ENCODE measurements around the gene GPC6. TPM values are rescaled to one million over a fixed set of nuclear protein-coding genes. Genes with fewer than 3 reads are reported as not detected.

Gene GPC6
- total and polyA plus RNA-seq, 2 donors (not counting 3 experiments of a cell fraction or from before 2014, with no cell fraction given), result 0.01 TPM; not detected in 1

GRCh38 chr13:93230261-93230855, 3.8 kb downstream of the GPC6 start:
- no peak for DNase-seq (ENCODE audit: low read depth, low spot score)
- intact Hi-C loops (cut with micrococcal nuclease), result no loop called here
- no peaks in the 10 kb centered on the region for H3K79me2 ChIP-seq (ENCODE audit: control insufficient read depth, insufficient read depth, low read length)

More at GRCh38 chr13:93230261-93230855, 3.8 kb downstream of the GPC6 start:
- ChIA-PET POLR2A (no interaction called here), CTCF (no interaction called here)
- BruUV-seq (replicated peaks), result no TSS peak
- TF ChIP-seq POLR2AphosphoS5 (IDR thresholded peaks at IDR 0.05; ENCODE audit: insufficient read depth, low read depth, low read length), result no peak
- TF ChIP-seq MYC (IDR thresholded peaks at IDR 0.05; ENCODE audit: low read depth, low read length), result no peak
- no peak for TF ChIP-seq POLR2A (IDR thresholded peaks at IDR 0.05; ENCODE audit: low read depth, low read length)
- TF ChIP-seq MAX (IDR thresholded peaks at IDR 0.05; ENCODE audit: insufficient read depth, insufficient read length), result no peak
- TF ChIP-seq CTCF (IDR thresholded peaks at IDR 0.05; ENCODE audit: extremely low read depth in 1 of 2, insufficient read depth in 1 of 2, low read depth in 1 of 2, low read length in 2 of 2), result no peak
- TF ChIP-seq EZH2 (IDR thresholded peaks at IDR 0.05; ENCODE audit: borderline replicate concordance, low read depth, low read length, severe bottlenecking), result no peak
- no peak for TF ChIP-seq GATA2 (IDR thresholded peaks at IDR 0.05; ENCODE audit: insufficient read depth, insufficient read length, low read depth, low read length)
- no peak for TF ChIP-seq JUN (IDR thresholded peaks at IDR 0.05; ENCODE audit: borderline replicate concordance, insufficient read depth, insufficient read length, low read depth)
- no peaks in the 10 kb centered on the region for H3K27me3 ChIP-seq (ENCODE audit: control insufficient read depth in 2 of 2, insufficient read depth in 2 of 2, low read length in 2 of 2)
- H3K27ac ChIP-seq (ENCODE audit: insufficient read depth, low read depth, low read length), result no peak overlapping the region
- no peaks in the 10 kb centered on the region for H4K20me1 ChIP-seq (replicated peaks; ENCODE audit: control insufficient read depth, extremely low read depth, insufficient read depth, low read length)
- H3K4me1 ChIP-seq (ENCODE audit: control insufficient read depth, extremely low read depth, insufficient read depth, low read length), result no peaks in the 10 kb centered on the region
- no peak overlapping the region for H2AFZ ChIP-seq (ENCODE audit: low read depth, low read length)
- no peak for FAIRE-seq
- dilution Hi-C loops (cut with MboI; ENCODE audit: extremely low pct_ligation_motif_present, low sequenced_read_pairs), result no loop called here
- H3K4me2 ChIP-seq (ENCODE audit: insufficient read depth, low read length), result no peak overlapping the region
- H3K9me3 ChIP-seq (replicated peaks; ENCODE audit: control insufficient read depth, insufficient read depth, low read length), result no peaks in the 10 kb centered on the region
- no peak overlapping the region for H3K4me3 ChIP-seq (replicated peaks in 1 of 3; ENCODE audit: insufficient read depth in 1 of 3, low read depth in 1 of 3, low read length in 3 of 3)
- H3K9ac ChIP-seq (replicated peaks; ENCODE audit: extremely low read depth, insufficient read depth, low read length), result no peak overlapping the region
- H3K9me1 ChIP-seq (replicated peaks; ENCODE audit: control insufficient read depth, extremely low read depth, insufficient read depth, low read length), result no peaks in the 10 kb centered on the region
- no peaks in the 10 kb centered on the region for H3K36me3 ChIP-seq (ENCODE audit: control insufficient read depth in 2 of 2, extremely low read depth in 1 of 2, insufficient read depth in 2 of 2, low read length in 2 of 2)

Measured in endothelial cell of umbilical vein (primary cell).